Stimulated activated CD8-positive, alpha-beta memory T cell treated with anti-CD3 and anti-CD28 coated beads, Interleukin-12 subunit alpha, Interleukin-12 subunit beta, amount 100 ng/mL, for 24 hours (primary cell): Measurements from ENCODE around the gene NXN.
"Not testable (repeated sequence)": the region's sequence is repeated elsewhere in the genome, so short reads cannot be mapped to it uniquely, and the experiment has no call there.

Source experiments
- DNase-seq: peaks from one replicate; pipeline ENCODE4 v3.0.0-alpha.2; 2020; ENCODE audit errors: extremely low read depth

NXN gene

DNA sequence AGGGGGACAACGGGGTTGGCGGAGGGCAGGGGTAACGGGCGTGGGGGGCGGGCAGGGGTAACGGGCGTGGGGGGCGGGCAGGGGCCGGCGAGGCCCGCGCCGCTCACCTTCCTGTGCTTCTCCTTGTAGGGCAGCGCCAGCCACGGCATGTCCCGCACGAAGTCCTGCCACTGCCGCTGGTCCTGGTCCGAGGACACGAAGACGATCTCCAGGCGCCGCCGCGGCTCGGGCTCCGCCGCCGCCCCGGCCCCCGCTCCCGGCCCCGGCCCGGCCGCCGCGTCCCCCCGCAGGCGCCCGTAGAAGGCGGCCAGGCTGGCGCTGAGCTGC is 401 bp downstream of the NXN start:
- no peak for DNase-seq

DNA sequence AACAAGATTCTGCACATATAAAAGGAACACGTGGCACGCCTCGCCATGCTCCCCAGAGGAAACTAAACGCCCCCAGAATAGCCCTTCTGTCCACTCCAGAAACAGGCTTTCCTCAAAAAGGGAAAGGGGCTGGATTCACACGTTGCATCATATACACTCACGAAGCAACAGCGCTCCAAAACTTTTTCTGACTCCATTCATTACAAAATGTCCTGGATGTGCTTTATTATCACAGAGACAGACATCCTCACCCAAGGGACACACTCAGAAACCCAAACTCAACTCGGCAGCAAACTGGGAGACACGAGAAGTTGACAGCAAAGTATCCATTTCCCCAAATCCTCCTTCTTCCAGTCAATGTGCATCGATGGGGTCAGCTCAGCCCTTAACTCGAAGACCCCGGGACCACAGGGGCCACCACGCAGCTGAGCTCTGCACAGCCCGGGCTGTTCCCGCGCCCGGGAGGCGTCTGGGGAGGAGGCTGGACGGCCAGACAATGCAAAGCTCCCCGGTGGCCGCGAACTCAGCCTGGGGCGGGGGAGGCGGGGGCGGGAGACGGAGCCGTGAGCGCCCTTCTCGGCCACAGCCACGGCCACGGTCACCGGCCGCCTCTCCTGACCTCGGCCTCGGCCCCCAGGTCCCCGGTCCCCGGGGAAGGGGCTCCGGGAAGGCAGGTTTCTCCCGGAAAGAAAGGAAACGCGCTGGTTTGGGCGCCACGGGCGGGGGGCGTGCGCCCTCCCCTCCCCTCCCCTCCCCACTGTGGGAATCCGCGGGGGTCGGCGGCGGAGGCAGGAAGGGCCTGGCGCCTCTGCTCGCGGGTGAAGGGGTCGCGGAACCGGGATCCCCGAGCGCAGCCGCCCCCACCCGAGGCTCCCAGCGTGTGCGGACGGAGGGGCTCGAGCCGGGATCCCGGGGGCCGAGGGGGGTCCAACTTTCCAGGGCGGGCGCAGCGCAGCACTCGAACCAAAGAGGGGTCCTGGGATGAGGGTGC is 1.2 kb downstream of the NXN start:
- DNase-seq, result no peak

DNA sequence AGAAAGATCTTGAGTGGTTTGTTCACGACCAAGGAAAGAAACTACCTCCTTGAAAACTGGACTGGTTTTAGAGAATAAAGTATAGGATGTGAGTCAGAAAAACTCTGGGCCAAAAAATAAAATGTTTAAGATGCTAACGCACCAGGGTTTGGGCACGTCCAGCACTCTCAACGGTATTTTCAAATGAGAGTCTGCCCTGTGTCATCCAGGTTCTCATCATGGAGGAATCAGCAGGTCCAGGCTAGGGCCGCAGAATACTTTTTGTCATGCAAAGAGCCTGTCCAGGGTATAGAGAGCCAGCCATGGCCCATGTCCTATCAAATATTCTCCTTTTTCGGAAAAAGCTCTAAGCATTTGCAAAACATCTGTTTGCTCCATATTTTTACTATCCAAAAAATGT is 2.4 kb downstream of the NXN start:
- no peak for DNase-seq

DNA sequence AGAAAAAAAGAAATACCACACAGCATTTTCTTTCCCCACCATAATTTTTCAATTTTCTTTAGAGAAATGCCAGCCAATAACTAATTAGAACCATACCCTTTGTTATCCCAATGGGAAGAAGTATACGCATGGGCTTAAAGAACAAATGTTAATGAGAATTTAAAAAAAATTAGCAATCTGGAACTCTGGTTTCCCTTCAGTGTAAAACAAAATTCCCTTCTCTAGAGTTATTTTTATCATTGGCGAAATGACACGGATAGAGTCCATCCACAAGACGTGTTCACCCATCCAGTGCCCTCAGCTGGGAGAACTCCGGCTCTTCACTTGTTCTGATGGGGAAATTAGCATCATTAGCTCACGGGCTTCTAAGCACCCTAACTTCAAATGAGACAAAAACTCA is 3.3 kb downstream of the NXN start:
- DNase-seq, result no peak

DNA sequence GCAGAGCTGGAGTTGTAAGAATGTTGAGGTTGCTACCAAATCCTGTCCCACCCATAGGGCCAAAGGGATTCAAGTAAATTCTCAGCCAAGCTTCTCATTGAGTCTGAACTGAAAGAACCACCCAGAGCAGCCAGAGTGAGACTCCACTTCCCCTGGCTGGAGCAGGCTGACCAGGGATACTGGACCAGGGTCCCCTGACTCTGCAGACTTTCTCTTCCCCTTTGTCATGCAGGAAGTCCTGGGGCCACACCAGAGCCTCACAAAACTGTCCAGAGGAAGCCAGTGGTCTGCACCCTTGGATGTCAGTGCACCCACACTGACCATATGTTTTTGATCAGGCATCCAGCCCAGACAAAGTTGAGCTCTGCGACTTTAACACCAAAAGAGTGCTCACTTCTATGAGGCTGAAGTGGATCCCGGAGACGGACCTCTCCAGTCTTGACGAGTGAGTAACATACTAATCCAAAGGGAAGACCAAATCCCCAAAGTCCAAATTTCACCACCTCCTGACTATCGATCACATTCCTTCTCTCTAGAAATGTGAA is 4.1 kb downstream of the NXN start:
- DNase-seq, result no peak

DNA sequence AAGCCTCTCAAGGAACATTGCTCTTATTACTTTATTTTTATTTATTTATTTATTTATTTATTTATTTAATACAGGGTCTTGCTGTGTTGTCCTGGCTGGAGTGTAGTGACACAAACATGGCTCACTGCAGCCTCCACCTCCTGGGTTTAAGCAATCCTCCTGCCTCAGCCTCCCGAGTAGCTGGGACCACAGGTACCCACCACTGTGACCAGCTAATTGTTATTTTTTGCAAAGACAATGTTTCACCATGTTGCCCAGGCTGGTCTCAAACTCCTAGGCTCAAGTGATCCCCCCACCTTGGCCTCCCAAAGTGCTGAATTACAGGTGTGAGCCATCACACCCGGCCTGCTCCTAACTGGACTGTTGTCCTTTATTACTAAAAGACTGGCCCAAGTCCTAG is 4.8 kb downstream of the NXN start:
- not testable (repeated sequence) for DNase-seq

DNA sequence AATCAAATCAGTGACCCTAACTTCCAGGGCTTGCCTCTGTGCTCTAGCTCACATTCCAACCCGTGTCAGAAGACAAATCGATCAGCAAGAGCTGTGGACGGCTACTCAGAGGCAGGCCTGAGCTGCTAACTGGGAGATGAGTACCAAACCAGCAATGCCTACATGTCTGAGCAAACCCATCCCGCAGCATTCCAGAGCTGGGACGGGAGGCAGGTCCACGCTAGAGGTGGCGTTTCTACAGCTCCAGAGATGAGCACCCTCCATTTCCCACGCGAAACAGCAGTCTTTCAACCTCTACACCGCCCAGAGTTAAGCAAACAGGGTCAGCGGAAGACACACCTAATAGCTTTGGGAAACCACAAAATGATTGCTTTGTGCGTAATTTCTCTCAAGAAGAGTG is 6.5 kb downstream of the NXN start:
- DNase-seq, result no peak

DNA sequence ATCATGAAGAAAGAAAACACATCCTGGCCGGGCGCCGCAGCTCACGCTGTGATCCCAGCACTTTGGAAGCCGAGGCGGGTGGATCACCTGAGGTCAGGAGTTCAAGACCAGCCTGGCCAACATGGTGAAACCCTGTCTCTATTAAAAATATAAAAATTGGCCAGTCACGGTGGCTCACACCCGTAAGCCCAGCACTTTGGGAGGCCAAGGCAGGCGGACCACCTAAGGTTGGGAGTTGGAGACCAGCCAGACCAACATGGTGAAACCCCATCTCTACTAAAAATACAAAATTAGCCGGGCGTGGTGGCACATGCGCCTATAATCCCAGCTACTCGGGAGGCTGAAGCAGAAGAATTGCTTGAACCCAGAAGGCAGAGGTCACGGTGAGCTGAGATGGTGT is 7.7 kb downstream of the NXN start:
- DNase-seq, result not testable (repeated sequence)

DNA sequence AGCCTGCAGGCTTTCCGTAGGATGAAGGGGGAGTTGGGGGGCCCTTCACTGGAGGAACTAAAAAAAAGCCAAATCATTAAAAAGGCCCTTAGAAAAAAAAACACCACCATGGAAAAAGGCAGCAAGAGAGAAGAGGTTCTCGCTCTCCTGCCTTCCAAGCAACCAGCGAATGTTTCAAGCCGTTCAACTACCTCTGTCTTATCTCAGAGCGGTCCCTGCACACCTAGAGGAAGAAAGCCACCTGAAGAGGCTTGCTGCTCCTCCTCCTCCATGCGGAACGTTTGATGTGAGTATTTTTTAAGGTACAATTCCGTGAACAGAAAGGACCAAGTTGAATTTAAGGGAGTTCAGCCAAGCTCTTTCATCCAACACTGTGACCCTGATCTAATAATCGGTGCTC is 9.2 kb downstream of the NXN start:
- DNase-seq, result no peak

DNA sequence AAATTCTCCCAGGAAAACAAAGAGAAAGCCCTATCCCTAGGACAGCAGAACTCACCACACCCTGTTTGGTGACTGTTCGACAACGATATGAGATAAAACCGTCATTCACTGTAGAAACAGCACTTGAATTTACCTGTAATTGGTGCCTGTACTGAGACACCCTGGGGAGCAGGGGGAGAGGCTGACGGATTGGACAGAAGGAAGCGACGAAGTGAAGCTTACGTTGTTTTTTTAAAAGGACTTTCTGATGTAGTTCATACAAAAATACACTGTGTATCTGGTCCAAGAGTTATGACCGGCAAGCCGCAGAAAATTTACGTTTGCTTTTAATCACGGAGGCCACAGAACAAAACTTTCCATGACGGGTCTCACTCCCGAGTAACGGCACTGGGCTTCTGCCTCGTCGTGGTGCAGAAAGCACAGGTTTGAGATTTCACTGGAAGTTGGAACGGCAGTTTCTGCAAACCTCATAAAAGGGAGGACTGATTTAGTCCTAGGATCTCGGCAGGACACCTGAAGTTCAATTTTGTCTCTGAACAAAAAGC is 9.7 kb downstream of the NXN start:
- no peak for DNase-seq

DNA sequence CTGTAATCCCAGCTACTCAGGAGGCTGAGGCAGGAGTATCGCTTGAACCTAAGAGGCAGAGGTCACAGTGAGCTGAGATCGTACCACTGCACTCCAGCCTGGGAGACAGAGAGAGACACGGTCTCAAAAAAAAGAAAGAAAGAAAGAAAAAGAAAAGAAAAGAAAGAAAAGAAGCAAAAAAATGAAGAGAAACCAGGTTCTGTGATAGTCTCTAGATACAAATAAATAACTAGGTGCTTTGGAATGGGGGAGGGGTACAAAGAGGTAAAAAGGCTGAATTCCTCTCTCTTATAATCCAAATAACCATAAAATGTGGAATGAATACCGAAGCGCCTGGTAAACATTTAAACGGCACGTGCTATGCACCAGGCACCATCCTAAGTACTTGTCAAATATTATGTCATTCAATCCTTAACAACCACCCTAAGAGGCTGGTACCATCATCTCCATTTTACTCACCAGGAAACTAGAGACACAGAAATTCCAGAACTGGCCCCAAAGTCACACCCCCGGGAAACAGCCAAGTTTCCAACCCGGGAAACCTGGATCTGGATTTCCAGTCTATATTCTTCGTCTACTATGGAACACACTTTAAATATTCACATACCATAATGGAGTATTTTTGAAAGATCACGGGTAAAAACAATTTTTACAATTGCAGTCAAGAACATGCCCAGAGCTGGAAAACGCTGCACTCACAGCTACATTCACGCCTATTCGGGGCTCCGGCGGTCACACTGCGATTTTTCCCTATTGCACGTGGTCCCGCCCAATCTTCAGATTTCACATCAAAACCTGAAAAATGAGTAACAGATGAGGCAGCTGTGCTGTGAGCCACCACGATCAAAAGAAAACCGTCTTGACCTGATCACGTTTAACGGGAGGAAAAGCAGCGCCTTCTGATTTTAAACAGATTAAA is 10.5 kb downstream of the NXN start:
- DNase-seq, result no peak

DNA sequence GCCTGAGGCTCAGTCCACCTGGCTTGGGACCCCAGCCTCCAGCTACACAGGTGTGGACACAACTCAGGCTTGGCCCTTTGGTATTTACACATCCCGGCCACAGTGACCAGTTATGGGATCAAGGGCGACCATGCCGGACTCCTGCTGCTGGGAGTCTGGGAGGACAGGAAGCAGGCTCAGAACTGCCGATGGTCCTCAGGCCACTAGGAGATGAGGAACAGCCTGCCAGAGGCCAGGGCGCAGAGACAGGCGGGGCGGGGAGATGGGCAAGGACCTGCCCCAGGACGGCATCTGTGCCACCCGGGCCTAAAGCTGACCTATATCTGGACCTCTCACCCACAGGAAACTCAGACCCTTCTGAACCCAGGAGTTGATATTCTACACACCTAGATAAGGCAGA is 12.5 kb downstream of the NXN start:
- no peak for DNase-seq

DNA sequence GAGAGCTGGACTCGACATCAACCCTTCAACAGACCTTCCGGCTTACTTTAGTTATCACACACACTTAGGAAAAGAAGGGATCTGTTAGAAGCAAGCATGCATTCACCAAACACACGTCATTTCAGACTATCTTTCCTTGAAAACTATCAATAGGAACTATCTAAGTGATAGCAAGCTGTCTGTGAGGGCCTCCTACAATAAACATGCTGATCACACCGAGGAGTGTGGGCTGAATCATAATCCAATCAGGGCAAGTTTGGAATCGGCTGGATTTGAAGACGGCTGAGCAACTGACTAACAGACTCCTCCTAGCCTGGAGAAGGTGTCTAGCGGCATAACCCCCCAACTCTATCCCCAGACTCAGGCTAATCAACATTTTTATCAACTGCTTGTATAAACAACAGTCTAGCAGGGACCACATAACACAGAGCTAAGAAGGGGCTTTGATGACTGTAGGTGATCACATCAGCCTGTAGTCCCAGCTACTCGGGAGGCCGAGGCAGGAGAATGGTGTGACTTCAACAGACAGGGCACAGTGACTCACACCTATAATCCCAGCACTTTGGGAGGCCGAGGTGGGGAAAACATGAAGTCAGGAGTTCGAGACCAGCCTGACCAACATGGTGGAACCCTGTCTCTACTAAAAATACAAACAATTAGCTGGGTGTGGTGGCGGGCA is 14.1 kb downstream of the NXN start:
- no peak for DNase-seq

DNA sequence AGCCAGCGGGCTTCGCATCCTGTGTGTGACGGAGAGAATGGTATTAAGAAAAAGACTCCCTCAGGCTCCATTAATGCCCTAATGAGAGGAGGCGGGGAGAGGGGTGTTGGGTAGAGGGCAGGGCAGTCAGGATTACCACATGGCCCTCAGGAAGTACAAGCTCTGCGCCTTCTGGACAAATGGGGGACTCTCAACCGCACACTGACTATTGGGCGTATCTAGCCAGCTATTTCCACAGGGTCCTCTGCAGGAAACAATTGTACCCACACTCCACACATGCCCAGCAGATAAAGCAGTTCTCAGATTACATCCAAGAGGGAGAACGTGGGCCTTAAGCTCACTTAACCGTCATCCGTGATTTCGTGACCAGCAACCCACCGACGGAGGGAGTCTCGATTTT is 14.7 kb downstream of the NXN start:
- no peak for DNase-seq

DNA sequence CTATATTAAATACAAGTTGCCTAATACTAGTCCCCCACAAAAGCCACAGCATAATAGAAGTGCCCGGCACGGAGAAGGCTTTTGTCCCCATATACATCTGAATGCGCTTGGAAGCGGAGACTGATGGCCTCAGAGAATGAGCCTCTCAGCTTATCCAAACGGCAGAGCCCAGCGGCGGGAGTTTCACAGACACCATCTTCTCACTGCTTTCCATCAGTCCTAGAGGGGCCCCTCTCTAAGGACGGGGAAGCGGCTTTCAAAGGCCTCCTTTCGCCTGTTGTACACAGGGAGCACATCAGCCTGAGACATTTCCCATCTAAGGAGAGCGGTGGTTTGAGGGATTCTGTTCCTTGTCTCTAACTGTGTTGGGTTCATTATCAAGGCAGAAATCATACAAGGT is 16.9 kb downstream of the NXN start:
- no peak for DNase-seq

DNA sequence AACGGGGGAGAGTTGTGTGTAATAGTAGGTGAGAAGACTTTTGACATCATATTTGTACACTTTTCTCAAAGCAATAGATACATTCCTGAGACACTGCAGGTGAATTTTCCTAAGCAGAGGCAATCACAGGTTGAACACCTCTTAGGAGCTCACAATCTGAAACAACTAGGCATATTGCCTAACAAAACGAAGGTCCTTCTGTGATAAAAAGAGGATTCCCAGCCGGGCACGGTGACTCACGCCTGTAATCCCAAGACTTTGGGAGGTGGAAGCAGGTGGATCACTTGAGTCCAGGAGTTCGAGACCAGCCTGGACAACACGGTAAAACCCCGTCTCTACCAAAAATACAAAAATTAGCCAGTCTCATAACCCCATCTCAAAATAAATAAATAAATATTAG is 17.4 kb downstream of the NXN start:
- DNase-seq, result no peak

DNA sequence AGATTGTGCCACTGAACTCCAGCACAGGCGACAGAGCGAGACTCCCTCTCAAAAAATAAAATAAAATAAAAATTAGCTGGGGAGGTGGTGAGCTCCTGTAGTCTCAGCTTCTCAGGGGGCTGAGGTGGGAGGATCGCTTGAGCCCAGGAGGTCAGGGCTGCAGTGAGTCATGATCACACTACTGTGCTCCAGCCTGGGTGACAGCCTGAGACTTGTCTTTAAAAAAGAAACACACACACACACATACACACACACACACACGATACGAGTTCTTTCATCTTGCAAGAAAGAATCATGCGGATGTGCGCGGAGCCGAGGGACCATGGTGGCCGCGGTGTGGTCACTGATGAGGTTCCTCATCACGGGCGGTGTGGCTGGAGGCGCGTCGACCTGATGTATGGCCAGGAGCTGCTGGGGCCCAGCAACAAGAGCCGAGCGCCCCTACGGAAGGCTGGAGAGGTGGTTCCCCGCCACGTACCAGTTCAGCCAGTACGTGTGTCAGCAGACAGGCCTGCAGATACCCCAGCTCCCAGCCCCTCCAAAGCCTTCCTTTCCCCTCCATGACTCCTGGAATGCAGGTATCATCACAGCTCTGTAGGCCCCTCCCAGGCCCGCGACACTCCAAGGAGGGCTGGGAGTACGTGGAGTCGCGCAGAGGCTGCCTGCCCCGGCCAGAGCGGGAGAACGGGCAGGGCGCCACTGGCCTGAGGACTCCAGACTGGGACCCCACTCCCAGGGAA is 20.7 kb downstream of the NXN start:
- DNase-seq, result no peak

DNA sequence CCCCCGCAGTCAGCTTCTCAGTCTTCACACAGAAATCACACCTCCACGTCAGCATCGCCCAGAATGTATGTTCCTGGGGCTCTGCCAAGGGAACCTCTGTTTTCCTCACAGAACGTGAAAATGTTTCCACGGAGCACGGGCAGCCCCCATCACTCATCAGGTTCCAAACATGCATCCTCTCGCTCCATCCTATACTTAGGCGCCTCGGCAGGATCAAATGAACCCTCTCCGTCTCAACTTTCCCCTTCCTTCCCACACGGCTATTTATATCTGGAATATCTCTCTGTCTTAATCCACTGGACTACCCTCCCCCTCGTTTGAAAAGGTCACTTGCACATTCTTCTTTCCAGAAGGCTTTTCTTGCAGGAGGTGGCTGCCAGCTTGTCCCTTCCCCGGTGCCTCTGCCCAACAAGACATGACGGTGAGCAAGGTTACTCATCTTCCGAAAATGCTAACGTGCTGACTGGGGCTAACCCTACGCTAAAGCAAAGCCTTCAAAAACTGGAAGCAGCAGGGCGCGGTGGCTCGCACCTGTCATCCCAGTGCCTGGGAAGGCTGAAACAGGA is 21.6 kb downstream of the NXN start:
- no peak for DNase-seq

DNA sequence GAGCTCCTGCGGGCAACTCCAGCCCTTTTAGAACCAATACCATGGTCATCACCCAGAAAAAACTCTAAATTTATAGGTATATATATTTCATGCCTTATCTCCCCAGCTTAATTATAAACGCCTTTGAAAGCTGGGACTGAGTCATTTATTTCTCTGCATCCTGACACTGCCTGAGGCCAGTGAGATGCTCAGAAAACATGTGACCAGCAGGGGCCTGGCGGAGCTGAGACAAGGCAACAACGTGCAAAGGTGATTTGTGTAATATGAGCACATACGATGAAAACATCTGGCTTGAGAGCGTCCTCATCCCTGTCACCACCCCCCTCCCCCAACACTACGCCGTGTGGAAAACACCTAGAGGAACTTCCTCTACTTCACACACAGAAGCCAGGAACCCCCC is 22.7 kb downstream of the NXN start:
- no peak for DNase-seq

DNA sequence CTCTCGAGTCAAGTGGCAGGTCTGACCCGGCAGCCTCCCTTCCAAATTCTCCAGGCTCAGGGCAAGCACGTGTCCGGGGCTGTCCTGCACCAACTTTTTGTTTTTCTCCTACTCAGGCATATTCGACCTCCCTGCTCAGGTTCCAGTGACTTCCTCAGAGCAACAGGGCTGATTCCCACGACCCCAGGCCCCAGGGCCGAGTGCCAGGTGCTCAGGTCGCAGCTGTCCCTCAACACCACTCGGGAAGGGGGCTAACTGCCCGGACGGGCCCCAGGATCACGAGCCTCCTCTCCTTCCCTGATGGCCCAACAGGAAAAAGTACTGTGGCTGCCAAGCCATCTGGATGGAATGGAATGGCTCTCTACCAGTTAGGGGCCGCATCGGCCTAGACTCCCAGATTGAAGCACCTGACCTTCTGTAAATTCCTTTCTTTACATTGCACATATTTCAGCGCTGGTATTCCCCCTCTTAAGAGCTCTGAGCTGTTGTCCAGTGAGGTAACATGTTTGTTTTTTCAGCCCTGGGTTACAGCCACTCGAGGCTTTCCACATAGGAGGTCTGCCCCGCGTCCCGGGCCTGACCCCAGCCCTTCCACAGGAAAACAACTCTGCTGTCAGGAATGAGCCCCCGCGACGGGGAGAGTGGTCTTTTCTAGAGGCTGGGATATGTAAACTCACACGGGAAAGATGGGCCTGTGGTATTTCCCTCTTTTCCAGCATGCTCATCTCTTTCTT is 25.0 kb downstream of the NXN start:
- no peak for DNase-seq
